ENCODE data around the gene TBX19. TPM values are rescaled to one million over a fixed set of nuclear protein-coding genes. Genes with fewer than 3 reads are reported as not detected.
"Not testable (repeated sequence)": the region's sequence is repeated elsewhere in the genome, so short reads cannot be mapped to it uniquely, and the experiment has no call there.

Gene TBX19
- total and polyA plus RNA-seq, 8 donors, result 1.8 to 8.2 (median 5.1) TPM

GRCh38 chr1:168347630-168348029 lies 67.0 kb downstream of the TBX19 start:
- peak overlapping the region in 1 of 2 donors; percentile 33 for H3K4me3 ChIP-seq
- TF ChIP-seq CTCF (IDR thresholded peaks at IDR 0.05), result no peak
- DNase-seq (no peak), ATAC-seq (no peak)
- no peaks in the 10 kb centered on the region for H3K27me3 ChIP-seq
- no peaks in the 10 kb centered on the region for H3K9me3 ChIP-seq
- peaks cover 4 to 9% of the 10 kb centered on the region in 2 donors for H3K4me1 ChIP-seq
- H3K27ac ChIP-seq, result no peak overlapping the region
- intact Hi-C loops (cut with DNase I), result loop anchor here in 1 of 2 donors (10.0 kb wide), 1 partner anchor 227 kb away; the partner anchor contains the start of gene XCL1
- no peaks in the 10 kb centered on the region for H3K36me3 ChIP-seq

- TF ChIP-seq CTCF (IDR thresholded peaks at IDR 0.05), result no peak
- no peaks in the 10 kb centered on the region for H3K9me3 ChIP-seq
- peaks cover 0 to 3% of the 10 kb centered on the region in 2 donors for H3K4me1 ChIP-seq
- no peaks in the 10 kb centered on the region for H3K27me3 ChIP-seq
- DNase-seq, result no peak
- H3K36me3 ChIP-seq, result no peaks in the 10 kb centered on the region
- no peak for ATAC-seq
- H3K4me3 ChIP-seq, result peak overlapping the region in 1 of 2 donors; percentile 33
- intact Hi-C loops (cut with DNase I), result loop anchor here in 1 of 2 donors (10.0 kb wide), 1 partner anchor 227 kb away; the partner anchor contains the start of gene XCL1
- no peak overlapping the region for H3K27ac ChIP-seq
Measured at GRCh38 chr1:168348146-168348709, 67.6 kb downstream of the TBX19 start.

- DNase-seq; intact Hi-C loops (cut with DNase I); H3K4me3 ChIP-seq; H3K27me3 ChIP-seq; H3K36me3 ChIP-seq; ATAC-seq; H3K27ac ChIP-seq; H3K4me1 ChIP-seq; H3K9me3 ChIP-seq: not testable (repeated sequence)
Measured at GRCh38 chr1:168354335-168355269, 73.9 kb downstream of the TBX19 start.

GRCh38 chr1:168360151-168361021 lies 79.7 kb downstream of the TBX19 start:
- no peak for TF ChIP-seq CTCF (IDR thresholded peaks at IDR 0.05)
- peak; percentile 25 for ATAC-seq
- DNase-seq, result peak in 1 of 4 donors; percentile 22

GRCh38 chr1:168361252-168361651 lies 80.6 kb downstream of the TBX19 start:
- intact Hi-C loops (cut with DNase I), result no loop called here
- ATAC-seq (no peak), DNase-seq (no peak)
- peak overlapping the region in 1 of 2 donors; percentile 23 for H3K27ac ChIP-seq
- TF ChIP-seq CTCF (IDR thresholded peaks at IDR 0.05), result no peak
- H3K4me3 ChIP-seq, result no peak overlapping the region
- no peaks in the 10 kb centered on the region for H3K4me1 ChIP-seq
- H3K9me3 ChIP-seq, result no peaks in the 10 kb centered on the region
- H3K27me3 ChIP-seq, result no peaks in the 10 kb centered on the region
- no peaks in the 10 kb centered on the region for H3K36me3 ChIP-seq

More at GRCh38 chr1:168360151-168361021, 79.7 kb downstream of the TBX19 start:
- Histone ChIP-seq H3K4me3 (no peak overlapping the region), H3K27ac (peak overlapping the region in 1 of 2 donors; percentile 8), H3K27me3 (no peaks in the 10 kb centered on the region), H3K4me1 (no peaks in the 10 kb centered on the region), H3K36me3 (no peaks in the 10 kb centered on the region), H3K9me3 (no peaks in the 10 kb centered on the region)
- intact Hi-C loops (cut with DNase I), result no loop called here

Data from left lung (tissue), 10 donors.